ENCODE measurements around the gene OPA3. TPM values are rescaled to one million over a fixed set of nuclear protein-coding genes. Genes with fewer than 3 reads are reported as not detected.

OPA3 gene
- total and polyA plus RNA-seq, 5 donors from 2014 or later: 4.7 to 8.2 (median 6.9) TPM

GRCh38 chr19:45508417-45508860 lies 76.2 kb downstream of the OPA3 start:
- Histone ChIP-seq H3K27ac (ENCODE audit: insufficient read depth, low read length, poor library complexity, severe bottlenecking) (peak overlapping the region; percentile 95), H3K4me1 (ENCODE audit: control insufficient read depth, insufficient read depth, low read length, poor library complexity, severe bottlenecking) (peaks cover 62% of the 10 kb centered on the region), H3K36me3 (ENCODE audit: control insufficient read depth, insufficient read depth, low read length) (no peaks in the 10 kb centered on the region), H3K9me3 (ENCODE audit: control insufficient read depth in 2 of 2, low read length in 2 of 2) (no peaks in the 10 kb centered on the region), H3K4me3 (ENCODE audit: low read depth, low read length) (peak overlapping the region; percentile 82), H3K27me3 (ENCODE audit: control insufficient read depth, insufficient read depth, low read length) (no peaks in the 10 kb centered on the region)
- Mint-ChIP-seq H3K4me3 (peak overlapping the region; percentile 94 to 99 (median 96)), H3K36me3 (no peaks in the 10 kb centered on the region), H3K4me1 (peaks cover 0 to 63% (median 43%) of the 10 kb centered on the region in 4 donors), H3K27me3 (no peaks in the 10 kb centered on the region), H3K9me3 (peaks cover 0 to 2% (median 0%) of the 10 kb centered on the region in 7 donors), H3K27ac (peak overlapping the region in 2 of 3 donors; percentile 51 to 71)
- ATAC-seq (ENCODE audit: low read depth in 2 of 2) (no peak), DNase-seq (peak; percentile 21 to 50 (median 39))

GRCh38 chr19:45507872-45508416 lies 76.7 kb downstream of the OPA3 start:
- H3K36me3 ChIP-seq (ENCODE audit: control insufficient read depth, insufficient read depth, low read length): no peaks in the 10 kb centered on the region
- peak overlapping the region; percentile 95 for H3K27ac ChIP-seq (ENCODE audit: insufficient read depth, low read length, poor library complexity, severe bottlenecking)
- ATAC-seq (ENCODE audit: low read depth in 2 of 2) (no peak), DNase-seq (no peak)
- H3K4me1 ChIP-seq (ENCODE audit: control insufficient read depth, insufficient read depth, low read length, poor library complexity, severe bottlenecking): peaks cover 58% of the 10 kb centered on the region
- Mint-ChIP-seq H3K36me3 (no peaks in the 10 kb centered on the region), H3K9me3 (peaks cover 0 to 2% (median 0%) of the 10 kb centered on the region in 7 donors), H3K4me1 (peaks cover 0 to 60% (median 41%) of the 10 kb centered on the region in 4 donors), H3K27me3 (no peaks in the 10 kb centered on the region), H3K4me3 (peak overlapping the region; percentile 94 to 99 (median 96)), H3K27ac (peak overlapping the region in 2 of 3 donors; percentile 29 to 51)
- peak overlapping the region; percentile 82 for H3K4me3 ChIP-seq (ENCODE audit: low read depth, low read length)
- no peaks in the 10 kb centered on the region for H3K9me3 ChIP-seq (ENCODE audit: control insufficient read depth in 2 of 2, low read length in 2 of 2)
- no peaks in the 10 kb centered on the region for H3K27me3 ChIP-seq (ENCODE audit: control insufficient read depth, insufficient read depth, low read length)

- H3K27ac ChIP-seq (ENCODE audit: insufficient read depth, low read length, poor library complexity, severe bottlenecking): peak within 1 kb of the TSS; percentile 95
- Mint-ChIP-seq H3K4me1 (peaks cover 0 to 54% (median 38%) of the 10 kb centered on the region in 4 donors), H3K36me3 (no peaks in the 10 kb centered on the region), H3K9me3 (peaks cover 0 to 2% (median 0%) of the 10 kb centered on the region in 7 donors), H3K27me3 (no peaks in the 10 kb centered on the region), H3K27ac (peak within 1 kb of the TSS; percentile 94 to 97 (median 97)), H3K4me3 (peak within 1 kb of the TSS; percentile 95 to 99 (median 97))
- H3K4me1 ChIP-seq (ENCODE audit: control insufficient read depth, insufficient read depth, low read length, poor library complexity, severe bottlenecking): peaks cover 55% of the 10 kb centered on the region
- H3K4me3 ChIP-seq (ENCODE audit: low read depth, low read length): peak within 1 kb of the TSS; percentile 88
- DNase-seq (peak; percentile 85 to 96 (median 93)), ATAC-seq (ENCODE audit: low read depth in 2 of 2) (peak; percentile 70 to 75)
- no peaks in the 10 kb centered on the region for H3K9me3 ChIP-seq (ENCODE audit: control insufficient read depth in 2 of 2, low read length in 2 of 2)
- no peaks in the 10 kb centered on the region for H3K36me3 ChIP-seq (ENCODE audit: control insufficient read depth, insufficient read depth, low read length)
- no peaks in the 10 kb centered on the region for H3K27me3 ChIP-seq (ENCODE audit: control insufficient read depth, insufficient read depth, low read length)
These were observed 77.4 kb downstream of the OPA3 start, which contains the start of gene VASP for GRCh38 chr19:45506989-45507871. TSS of gene VASP (plus strand) at chr19:45507479. CDS start at chr19:45507772, 293 bp downstream.

GRCh38 chr19:45506246-45506988 lies 78.2 kb downstream of the OPA3 start:
- peaks cover 0 to 2% (median 0%) of the 10 kb centered on the region in 7 donors for H3K9me3 Mint-ChIP-seq
- Histone ChIP-seq H3K9me3 (ENCODE audit: control insufficient read depth in 2 of 2, low read length in 2 of 2) (no peaks in the 10 kb centered on the region), H3K36me3 (ENCODE audit: control insufficient read depth, insufficient read depth, low read length) (no peaks in the 10 kb centered on the region), H3K27me3 (ENCODE audit: control insufficient read depth, insufficient read depth, low read length) (no peaks in the 10 kb centered on the region), H3K27ac (ENCODE audit: insufficient read depth, low read length, poor library complexity, severe bottlenecking) (peak overlapping the region; percentile 95), H3K4me1 (ENCODE audit: control insufficient read depth, insufficient read depth, low read length, poor library complexity, severe bottlenecking) (peaks cover 48% of the 10 kb centered on the region), H3K4me3 (ENCODE audit: low read depth, low read length) (peak overlapping the region; percentile 88)
- H3K27ac Mint-ChIP-seq: peak overlapping the region; percentile 94 to 97 (median 97)
- ATAC-seq (ENCODE audit: low read depth in 2 of 2) (peak; percentile 80), DNase-seq (peak; percentile 92 to 98 (median 96))
- H3K36me3 Mint-ChIP-seq: no peaks in the 10 kb centered on the region
- no peaks in the 10 kb centered on the region for H3K27me3 Mint-ChIP-seq
- peaks cover 0 to 47% (median 33%) of the 10 kb centered on the region in 4 donors for H3K4me1 Mint-ChIP-seq
- H3K4me3 Mint-ChIP-seq: peak overlapping the region; percentile 95 to 99 (median 97)

- peak overlapping the region; percentile 88 for H3K4me3 ChIP-seq (ENCODE audit: low read depth, low read length)
- no peaks in the 10 kb centered on the region for H3K36me3 ChIP-seq (ENCODE audit: control insufficient read depth, insufficient read depth, low read length)
- Mint-ChIP-seq H3K4me1 (peaks cover 0 to 43% (median 32%) of the 10 kb centered on the region in 4 donors), H3K27me3 (no peaks in the 10 kb centered on the region), H3K27ac (peak overlapping the region; percentile 74 to 97 (median 92)), H3K9me3 (peaks cover 0 to 2% (median 0%) of the 10 kb centered on the region in 7 donors), H3K4me3 (peak overlapping the region; percentile 79 to 99 (median 82)), H3K36me3 (no peaks in the 10 kb centered on the region)
- peaks cover 44% of the 10 kb centered on the region for H3K4me1 ChIP-seq (ENCODE audit: control insufficient read depth, insufficient read depth, low read length, poor library complexity, severe bottlenecking)
- H3K9me3 ChIP-seq (ENCODE audit: control insufficient read depth in 2 of 2, low read length in 2 of 2): no peaks in the 10 kb centered on the region
- ATAC-seq (ENCODE audit: low read depth in 2 of 2) (no peak), DNase-seq (no peak)
- no peaks in the 10 kb centered on the region for H3K27me3 ChIP-seq (ENCODE audit: control insufficient read depth, insufficient read depth, low read length)
- peak overlapping the region; percentile 95 for H3K27ac ChIP-seq (ENCODE audit: insufficient read depth, low read length, poor library complexity, severe bottlenecking)
These were observed 78.7 kb downstream of the OPA3 start for GRCh38 chr19:45505996-45506245.

GRCh38 chr19:45505151-45505995 lies 79.2 kb downstream of the OPA3 start:
- DNase-seq: no peak
- no peaks in the 10 kb centered on the region for H3K36me3 Mint-ChIP-seq
- H3K27me3 ChIP-seq (ENCODE audit: control insufficient read depth, insufficient read depth, low read length): no peaks in the 10 kb centered on the region
- H3K27ac ChIP-seq (ENCODE audit: insufficient read depth, low read length, poor library complexity, severe bottlenecking): peak overlapping the region; percentile 95
- H3K9me3 ChIP-seq (ENCODE audit: control insufficient read depth in 2 of 2, low read length in 2 of 2): no peaks in the 10 kb centered on the region
- peak overlapping the region; percentile 79 to 99 (median 82) for H3K4me3 Mint-ChIP-seq
- H3K36me3 ChIP-seq (ENCODE audit: control insufficient read depth, insufficient read depth, low read length): no peaks in the 10 kb centered on the region
- H3K4me1 ChIP-seq (ENCODE audit: control insufficient read depth, insufficient read depth, low read length, poor library complexity, severe bottlenecking): peaks cover 38% of the 10 kb centered on the region
- H3K9me3 Mint-ChIP-seq: peaks cover 0 to 2% (median 0%) of the 10 kb centered on the region in 7 donors
- H3K4me1 Mint-ChIP-seq: peaks cover 0 to 40% (median 30%) of the 10 kb centered on the region in 4 donors
- ATAC-seq (ENCODE audit: low read depth in 2 of 2): no peak
- H3K27ac Mint-ChIP-seq: peak overlapping the region; percentile 52 to 97 (median 92)
- no peak overlapping the region for H3K4me3 ChIP-seq (ENCODE audit: low read depth, low read length)
- H3K27me3 Mint-ChIP-seq: no peaks in the 10 kb centered on the region
